Activated T-cell treated with anti-CD3 and anti-CD28 coated beads for 24 hours (primary cell): ENCODE results near the gene RBMS3.
"Not testable (repeated sequence)": the region's sequence is repeated elsewhere in the genome, so short reads cannot be mapped to it uniquely, and the experiment has no call there.

ENCODE experiments used
- DNase-seq: peaks from one replicate; pipeline ENCODE4 v3.0.0-alpha.2; 2020; ENCODE audit warnings: low read depth

Gene RBMS3

DNA sequence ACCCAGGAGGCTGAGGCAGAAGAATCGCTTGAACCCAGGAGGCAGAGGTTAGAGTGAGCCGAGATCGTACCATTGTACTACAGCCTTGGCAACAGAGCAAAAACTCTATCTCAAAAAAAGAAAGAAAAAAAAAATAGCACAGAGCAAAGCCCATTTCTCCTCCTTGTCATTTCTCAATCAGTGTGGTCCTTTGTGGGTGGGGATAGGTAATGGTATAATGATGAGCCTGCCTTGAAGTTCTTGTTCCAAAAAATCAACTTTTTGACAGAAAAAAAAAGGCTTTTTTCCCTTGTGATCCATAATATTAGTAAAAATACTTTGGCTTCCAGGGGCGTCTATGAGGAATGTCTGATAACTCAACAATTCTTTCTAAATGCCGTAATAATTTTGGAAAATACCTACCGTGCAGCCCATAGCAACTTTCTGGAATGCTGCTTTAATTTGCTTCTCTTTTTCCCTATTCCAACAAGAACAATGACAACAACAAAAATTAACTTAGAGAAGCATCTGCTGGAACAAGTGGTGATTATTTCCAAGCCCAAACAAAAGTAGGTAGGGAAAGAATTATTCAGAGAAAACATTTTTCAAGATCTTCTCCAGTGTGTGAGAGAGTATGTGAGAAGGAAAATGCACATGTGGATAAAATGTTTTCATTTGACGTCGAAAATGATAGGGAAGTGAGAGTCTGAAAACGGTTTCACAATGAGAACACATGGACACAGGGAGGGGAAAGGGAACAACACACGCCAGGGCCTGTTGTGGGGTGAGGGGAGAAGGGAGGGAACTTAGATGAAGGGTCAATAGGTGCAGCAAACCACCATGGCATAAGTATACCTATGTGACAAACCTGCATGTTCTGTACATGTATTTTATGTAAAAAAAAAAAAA is 337.8 kb downstream of the RBMS3 start:
- DNase-seq, result no peak

DNA sequence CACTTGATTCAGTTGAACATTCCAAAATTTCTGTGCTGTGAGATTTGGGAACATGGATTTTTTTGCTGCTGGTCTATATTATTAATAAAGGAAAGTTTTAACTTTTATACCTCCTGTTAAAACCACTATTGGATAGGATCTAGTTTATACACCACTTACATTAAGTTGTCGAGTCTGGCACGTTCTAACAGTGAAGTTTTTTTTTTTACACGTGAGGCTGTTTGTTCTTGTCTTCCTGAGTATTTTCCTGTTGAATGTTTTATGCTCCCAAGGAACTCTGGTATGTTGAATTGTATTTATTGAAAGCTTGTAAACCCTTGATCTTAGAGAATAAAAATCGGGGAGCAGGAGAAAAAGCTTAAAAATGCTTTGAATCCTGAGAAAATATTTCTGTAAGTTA is 338.8 kb downstream of the RBMS3 start:
- DNase-seq, result no peak

DNA sequence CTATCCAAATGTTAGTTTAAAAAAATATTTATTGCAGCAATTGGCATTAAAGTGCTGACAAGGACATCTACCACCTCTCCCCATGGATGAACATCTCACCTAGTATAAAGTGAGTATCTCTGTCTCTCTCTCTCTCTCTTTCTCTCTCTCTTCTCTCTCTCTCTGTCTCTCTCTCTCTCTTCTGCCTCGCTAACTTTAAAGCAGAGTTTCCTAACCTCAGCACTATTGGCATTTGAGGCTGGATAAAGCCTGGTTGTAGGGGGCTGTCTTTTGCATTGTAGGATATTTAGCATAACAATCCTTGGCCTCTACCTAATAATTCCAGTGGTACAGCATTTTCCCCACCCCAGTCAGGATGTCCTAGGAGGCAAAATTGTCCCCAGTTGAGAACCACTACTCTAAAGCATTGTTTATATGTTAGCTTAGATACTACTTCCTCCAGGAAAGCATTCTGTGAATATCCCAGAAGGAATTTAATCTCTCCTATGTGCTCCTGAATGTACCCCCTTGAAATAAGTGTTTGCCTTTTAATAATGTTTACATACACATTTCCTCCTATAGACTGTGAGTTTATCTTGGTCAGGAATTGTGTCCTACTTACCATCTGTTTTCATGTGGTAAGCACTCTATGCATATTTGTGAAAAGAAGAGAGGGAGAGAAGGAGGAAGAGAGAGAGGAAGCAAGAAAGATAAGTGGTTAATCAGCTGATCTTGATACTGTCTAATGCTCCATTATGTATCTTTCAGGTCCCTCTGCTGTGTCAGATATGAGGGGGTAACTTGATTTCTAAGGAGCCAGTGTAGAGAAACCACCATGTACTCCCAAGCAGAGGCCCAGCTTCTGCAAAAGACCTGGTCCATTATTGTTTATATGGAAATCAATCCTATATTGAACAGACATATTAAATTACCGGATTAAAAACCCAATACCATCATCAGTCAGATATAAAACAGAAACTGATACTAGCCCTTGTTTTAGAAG is 346.6 kb downstream of the RBMS3 start:
- DNase-seq, result no peak

DNA sequence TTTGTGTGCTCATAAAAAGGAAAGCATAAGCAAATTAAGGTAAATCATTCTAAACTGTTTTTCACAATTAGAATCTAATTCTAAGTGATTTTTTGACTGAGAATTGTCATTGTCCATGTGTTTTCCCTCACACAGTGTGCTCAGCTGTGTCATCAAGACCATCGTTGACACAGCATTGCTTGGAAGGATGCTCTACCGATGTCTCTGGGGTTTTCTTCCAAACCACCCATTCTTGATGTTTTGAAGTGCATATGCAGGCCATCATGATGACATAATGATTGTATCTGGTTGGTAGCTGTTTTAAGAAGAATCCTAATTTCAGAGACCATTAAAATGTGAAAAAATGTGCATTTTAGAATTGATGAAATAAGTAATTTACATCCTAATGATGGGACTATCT is 347.9 kb downstream of the RBMS3 start:
- DNase-seq, result no peak

DNA sequence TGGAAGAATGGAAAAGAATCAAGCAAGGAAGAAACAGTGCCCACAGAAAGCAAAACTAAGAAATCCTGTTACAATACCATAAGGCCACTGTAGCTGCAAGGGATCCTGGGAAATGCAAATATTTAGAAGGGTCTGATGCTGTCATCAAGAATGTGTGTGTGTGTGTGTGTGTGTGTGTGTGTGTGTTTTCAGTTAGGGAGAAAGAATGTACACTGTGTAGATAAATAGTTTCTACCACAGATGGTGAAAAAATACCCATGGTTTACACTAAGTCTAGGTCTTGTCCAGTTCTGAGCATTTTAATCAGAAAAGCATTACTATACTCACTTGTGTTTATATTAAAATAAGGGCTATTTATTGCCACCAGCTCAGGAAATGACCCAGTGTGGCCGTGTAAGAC is 355.0 kb downstream of the RBMS3 start:
- DNase-seq, result no peak

DNA sequence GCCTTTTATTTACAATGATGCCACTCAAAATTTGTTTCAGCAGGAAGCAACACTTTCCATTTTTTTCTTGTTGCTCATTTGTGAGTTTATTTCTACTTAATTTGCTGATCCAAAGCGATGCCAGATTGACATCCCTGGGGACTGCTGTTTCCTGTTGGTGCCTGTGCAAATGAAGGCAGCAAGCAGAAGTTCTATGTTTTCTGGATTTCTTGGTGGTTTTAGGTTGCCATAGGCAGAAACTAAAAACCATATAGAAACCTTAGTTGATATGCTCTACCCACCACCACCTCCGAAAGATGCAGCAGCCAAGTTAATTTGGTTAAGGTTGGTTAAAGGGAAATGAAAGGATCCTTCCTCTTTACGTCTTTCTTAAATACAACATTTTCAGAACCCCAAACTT is 356.2 kb downstream of the RBMS3 start:
- DNase-seq, result no peak

DNA sequence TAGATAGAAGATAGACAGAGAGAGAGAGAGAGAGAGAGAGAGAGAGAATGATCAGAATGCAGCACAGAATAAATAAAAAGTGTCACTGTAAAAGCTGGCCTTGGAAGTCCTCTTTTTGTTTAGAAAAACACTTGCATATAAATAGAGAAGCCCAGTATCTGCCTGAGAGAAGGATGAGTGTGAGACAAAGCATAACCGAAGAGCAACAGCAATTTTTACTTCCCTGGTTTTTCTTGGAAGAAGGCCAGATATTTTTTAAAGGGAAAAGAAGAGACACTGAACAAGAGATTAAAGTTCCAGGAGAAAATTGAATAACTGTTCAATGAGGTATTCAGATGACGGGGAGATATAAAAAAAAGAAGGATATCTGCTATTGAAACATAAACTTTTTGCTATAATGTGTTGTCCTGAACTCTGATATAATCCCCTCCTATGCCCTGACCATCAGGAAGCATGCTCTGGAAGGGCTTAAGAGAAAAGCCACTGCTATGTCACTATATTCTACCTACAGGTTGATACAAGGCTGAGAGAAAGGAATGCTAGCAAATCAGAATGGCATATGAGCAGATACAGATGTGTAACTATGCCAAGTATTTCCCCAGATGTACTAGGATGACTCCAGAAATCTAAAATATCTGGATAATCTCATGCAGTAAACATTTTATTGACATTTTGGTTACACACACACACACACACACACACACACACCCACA is 358.9 kb downstream of the RBMS3 start:
- DNase-seq, result no peak

DNA sequence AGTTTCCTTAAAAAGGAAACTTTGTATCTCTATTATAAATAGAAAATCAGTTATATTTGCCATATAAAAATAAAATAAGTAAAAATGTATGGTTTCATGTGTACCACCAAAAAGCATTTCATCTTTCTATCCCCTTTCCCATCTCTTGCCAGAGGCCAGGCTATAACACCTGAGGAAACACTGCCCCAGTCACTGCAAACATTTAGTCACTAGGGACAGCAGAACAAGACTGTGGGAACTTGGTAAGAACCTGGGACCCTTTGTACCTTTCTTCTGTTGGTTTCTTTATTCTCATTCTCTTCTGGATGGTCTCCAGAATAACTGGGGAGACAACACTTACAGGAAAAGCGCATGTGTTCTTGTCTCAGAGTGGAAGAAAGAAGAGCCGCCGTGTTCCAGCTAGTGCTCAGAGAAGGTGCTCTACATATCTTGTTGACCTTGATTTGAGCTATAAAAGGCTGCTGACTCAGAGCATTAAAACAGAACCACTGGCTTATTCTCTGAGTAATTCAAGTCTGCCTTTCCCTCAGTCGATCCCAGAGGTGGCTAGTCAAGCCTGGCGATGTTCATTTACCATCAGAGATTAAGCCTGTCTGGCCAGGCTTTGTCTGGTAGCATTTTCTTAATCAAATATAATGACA is 361.6 kb downstream of the RBMS3 start:
- DNase-seq, result no peak

DNA sequence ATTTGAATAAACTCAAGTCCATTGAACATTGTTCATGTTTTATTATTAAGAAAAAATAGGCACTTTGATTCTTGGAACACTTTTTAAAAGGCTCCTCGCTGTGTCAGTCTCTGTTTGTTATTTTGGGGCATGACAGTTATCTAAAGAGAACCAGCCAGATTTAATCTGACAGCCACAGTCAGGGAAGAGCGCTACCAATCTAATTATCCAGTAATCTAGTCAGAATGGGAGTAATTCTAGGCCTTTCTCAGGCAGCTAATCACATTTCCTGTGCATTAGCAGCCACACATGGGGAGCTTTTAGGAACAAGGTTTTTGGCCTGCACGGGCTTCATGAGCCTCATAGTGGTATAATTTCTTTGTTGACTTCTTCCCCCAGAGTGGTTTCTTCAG is 362.2 kb downstream of the RBMS3 start:
- DNase-seq, result no peak

DNA sequence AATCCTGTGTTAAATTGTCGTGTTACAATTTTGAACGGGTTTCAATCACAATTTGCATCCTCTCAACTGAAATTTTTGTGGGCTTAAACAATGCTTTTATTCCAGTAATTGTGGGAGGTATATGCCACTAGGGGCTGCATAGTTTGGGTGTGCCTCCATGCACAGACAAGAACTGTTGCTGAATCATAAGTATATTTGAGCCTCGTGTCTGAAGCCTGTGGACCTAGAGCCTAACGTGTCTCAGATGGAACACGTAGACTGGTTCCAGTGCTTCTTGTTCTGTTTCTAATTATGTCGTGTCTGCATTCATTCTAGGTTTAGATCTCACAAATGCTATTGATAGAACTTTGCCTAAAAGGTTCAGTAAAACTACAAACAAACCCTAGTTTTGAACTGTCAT is 363.4 kb downstream of the RBMS3 start:
- no peak for DNase-seq

DNA sequence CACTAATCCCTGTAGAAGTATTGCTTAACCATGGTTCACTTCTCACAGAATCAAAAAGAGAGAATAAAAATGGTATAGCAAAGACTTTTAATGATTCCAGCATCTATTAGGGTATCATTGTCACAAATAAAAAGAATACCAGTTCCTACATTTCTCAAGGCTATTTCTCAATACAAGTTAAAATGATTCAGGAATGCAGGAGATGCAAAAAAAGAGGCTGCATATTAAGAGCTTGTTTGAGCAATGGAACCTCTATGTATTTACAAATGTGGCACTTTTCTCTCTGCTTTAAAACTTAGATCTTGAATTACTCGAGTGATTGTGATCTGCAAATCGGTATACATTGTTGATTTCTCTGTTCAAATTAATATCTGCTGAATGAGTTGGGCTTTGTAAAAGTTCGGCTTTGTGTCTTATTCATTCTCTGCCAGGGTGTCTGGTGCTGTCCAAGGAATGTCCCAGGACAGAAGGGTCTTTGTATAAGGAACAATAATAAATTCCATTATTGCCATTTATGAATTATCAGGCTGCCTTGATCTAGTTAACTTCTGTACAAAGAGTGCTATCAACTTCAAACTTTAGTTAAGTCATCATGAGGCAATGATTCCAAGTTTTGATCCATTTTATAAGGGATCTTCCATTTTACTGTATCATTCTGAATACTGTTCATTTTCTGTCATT is 364.2 kb downstream of the RBMS3 start:
- no peak for DNase-seq

DNA sequence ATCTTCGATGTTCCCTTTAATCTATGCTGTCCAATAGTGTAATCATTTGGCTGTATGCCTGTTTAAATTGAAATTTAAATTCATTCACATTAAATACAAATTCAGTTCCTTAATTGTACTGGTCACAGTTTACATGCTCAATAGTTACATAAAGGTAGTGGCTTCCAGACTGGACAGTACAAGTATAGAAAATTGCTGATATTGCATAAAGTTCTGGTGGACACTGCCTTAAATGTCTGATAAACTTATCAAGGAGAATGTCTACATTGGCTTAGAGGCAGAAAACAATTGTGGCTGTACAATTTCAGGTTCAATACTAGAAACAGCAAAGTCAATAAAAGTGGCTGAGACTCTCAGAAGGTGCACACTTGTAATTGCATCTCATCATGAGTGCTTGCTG is 365.2 kb downstream of the RBMS3 start:
- no peak for DNase-seq

DNA sequence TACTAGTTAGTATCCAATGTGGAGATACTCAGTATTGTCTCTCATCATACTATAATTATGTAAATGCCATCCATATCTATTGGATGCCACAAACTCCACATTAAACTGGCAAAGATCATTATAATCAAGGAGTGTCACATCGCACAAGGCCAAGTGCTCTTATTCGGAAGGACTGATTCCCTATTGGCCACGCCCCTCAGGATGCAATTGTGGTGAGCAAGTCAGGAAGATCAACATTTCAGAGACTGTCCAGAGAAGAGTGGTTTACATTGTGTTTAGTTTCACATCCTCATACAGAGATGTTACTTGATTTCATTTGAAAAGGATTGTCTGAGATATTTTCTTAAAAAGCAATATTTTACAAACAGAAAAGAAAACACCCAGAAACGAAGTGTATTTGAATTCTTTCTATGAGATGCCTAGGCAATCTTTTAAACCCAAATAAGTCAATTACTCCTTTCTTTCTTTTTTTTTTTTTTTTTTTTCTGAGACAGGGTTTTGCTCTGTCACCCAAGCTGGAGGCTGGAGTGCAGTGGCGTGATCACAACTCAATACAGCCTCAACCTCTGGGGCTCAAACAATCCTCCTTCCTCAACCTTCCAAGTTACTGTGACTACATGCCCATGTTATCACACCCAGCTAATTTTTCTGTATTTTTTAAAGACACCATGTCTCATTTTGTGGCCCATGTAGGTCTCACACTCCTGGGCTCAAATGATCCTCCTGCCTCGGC is 369.1 kb downstream of the RBMS3 start:
- no peak for DNase-seq

DNA sequence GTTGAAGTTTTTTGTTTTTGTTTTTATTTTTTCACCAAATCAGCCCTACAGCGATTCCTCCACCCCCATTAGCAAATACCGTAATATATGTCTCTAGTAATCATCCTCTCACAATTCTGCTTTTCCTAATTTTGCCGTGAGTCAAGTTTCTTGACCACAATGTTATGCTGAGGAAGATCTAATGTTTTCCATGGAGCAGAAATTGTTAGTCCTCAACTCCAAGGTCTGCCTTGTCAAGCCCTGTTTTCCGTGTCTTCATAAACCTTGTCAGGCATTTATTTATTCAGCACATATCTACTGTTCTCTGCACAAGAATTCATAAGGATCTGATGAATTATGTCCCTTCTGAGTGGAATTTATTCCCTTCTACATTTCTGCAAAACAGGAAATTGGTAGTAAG is 372.8 kb downstream of the RBMS3 start:
- no peak for DNase-seq

DNA sequence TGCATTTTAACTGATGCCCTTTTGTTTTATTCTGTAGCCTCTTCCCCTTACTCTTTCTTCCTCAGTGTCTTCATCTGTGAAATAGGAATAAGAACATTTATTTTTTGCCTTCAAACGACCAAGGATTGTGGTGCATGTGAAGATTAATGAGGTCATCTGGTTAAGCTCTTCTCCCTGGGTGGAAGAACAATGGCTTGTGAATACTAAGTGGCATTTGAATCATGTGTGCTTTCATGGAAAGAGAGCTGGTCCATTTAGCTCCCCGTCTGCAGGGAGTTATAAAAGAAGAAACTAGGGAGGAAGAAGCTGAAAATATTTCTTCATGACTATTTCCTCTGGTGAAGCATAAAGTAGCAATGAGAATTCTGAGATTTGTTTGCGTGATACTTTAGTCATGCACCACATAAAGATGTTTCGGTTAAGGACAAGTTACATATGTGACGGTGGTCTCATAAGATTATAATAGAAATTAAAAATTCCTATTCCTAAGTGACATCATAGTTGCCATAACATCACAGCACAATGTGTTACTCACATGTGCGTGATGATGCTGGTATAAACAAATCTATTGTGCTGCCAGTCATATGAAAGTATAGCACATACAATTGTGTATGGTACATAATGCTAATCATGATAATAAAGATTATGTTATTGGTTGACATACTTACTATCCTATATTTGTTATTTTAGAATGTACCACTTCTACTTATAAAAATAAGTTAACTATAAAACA is 374.3 kb downstream of the RBMS3 start:
- DNase-seq, result no peak

DNA sequence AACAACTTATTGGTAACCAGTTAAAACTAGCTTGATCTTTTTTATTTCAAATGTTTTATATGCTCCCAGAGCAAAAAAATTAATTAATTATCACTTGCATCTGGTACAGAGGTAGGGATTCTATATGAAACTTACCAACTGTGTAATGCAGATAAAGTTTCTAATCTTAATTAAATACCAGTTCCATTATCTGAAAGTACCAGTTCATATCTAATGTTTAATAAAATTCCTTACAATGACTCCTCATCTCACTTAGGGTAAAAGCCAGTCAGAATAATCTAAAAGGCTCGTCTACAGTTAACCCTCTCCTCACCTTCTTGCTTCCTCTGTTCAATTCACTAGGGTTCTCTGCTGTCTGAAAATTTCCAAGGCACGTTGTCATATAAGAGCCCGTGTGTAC is 384.8 kb downstream of the RBMS3 start:
- DNase-seq, result no peak

DNA sequence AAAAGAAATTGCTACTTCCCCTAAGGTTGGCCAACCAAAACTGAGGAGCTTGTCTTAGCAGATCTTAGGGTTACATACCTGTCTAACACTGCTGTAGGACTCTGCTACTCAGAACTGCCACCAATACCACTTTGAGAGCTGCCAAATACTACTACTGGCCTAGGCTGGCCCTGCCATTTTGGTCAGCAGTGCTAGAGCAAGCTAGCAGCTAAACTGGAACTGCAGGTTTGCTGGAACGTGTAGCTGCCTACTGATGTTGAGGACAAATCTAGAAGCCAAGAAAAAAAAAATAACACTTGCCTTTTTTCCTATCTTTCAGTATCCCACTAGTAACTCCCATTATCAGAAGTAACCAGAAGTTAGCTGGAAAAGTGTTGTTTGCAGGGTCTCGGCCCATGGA is 387.4 kb downstream of the RBMS3 start:
- no peak for DNase-seq

DNA sequence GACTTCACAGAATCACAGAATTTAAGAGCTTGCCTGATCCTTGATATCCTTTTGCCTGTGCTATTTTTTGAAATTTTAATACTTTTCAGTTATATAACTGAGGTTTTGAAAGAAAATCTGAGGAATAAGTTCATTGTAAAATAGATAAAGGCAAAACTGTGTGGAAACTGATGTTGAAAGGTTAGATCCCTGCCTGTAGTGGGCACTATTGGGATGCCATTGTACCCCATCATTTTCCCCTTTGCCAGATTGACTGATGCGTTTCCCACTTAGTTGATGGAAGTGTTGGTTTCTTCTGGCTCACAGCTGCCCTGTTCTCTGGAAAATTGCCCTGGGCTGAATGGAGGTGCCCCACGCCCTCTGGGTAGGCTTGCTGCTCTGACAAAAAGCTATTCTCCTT is 387.9 kb downstream of the RBMS3 start:
- DNase-seq, result no peak

DNA sequence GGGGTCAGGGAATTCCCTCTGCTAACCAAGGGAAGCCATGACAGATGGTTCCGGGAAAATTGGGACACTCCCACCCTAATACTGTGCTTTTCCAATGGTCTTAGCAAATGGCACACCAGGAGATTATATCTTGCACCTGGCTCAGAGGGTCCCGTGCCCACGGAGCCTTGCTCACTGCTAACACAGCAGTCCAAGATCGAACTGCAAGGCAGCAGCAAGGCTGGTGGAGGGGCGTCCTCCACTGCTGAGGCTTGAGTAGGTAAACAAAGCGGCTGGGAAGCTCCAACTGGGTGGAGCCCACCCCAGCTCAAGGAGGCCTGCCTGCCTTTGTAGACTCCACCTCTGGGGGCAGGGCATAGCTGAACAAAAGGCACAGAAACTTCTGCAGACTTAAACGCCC is 389.6 kb downstream of the RBMS3 start:
- not testable (repeated sequence) for DNase-seq

DNA sequence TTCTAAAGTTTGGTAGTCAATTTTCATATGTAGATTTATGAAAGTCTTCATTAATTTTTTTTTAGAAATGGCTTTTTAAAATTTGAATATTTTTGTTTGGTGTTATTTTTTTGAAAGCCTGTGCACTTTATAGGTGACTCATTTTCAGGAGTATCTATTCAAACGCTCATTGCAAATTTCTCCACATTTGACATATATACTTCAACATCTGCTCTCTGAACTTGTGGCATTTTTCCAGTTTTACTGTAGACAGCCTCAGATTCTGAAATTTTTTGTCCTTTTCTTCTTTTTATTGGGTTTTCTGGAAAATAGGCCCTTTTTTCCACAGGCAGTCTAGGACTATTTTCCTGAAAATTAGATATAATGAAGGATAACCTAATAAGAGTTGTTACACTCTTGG is 396.6 kb downstream of the RBMS3 start:
- DNase-seq, result no peak
